Measurements from ENCODE around the gene PRKAG1. TPM values are rescaled to one million over a fixed set of nuclear protein-coding genes. Genes with fewer than 3 reads are reported as not detected.

The PRKAG1 gene
- total and polyA plus RNA-seq, 10 of the 15 experiments (the other 5 are each of a cell fraction or from before 2014, with no cell fraction given), result 44.5 to 91.6 (median 60.9) TPM

DNA sequence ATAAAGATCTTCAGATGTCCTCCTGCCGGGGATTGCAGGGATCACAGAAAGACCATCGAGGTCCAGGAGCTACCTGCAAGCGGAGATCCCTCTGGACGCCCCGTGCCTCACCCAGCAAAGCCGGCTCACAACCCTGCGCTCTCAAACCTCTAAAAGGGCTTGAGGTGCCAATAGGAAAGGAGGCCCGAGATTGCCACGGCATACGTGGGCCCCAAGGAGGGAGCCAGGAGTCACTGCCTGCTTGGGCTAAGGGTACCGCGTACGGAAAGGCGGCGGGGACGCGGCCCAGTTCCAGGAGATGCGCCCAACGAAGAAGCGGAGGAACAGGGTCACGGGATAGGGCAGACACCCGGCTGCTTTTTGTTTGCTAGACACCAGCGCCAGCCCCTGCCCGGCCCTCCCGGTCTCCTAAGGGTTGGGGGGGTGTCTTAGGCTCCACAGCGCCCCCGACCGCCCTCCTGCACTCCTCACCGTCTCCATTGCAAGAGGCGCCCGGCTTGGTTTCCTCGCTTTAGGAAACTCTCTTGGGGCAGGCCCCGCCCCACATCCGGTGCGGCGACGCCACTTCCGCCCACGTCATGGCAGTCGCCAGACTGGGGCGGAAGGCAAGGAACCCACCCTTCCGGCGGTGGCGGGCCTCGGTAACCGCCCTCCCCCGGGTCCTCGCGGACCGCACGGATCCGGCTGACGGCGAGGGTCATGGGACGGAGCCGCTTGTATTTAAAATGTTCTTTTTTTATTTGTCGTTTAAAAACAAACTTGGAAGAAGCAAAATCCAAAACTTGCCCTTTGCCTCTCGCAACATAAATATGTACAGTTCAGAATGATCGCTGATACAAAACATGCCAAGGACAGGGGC, at the start of gene PRKAG1 (continued):
- TF ChIP-seq RB1 (IDR thresholded peaks at IDR 0.05; ENCODE audit: borderline replicate concordance) (peak; percentile 35; the same call in 1 of the 2 replicates), SUPT20H (IDR thresholded peaks at IDR 0.05; ENCODE audit: borderline replicate concordance, control insufficient read depth, low read depth, low read length) (no peak), STAT3 (IDR thresholded peaks at IDR 0.05; ENCODE audit: low read depth, low read length) (no peak), NBN (IDR thresholded peaks at IDR 0.05) (peak; percentile 73; the same call in 1 of the 2 replicates), IRF4 (IDR thresholded peaks at IDR 0.05; ENCODE audit: low read depth, low read length) (no peak), TBL1XR1 (IDR thresholded peaks at IDR 0.05; ENCODE audit: low read depth, low read length) (peak; percentile 63; the same call in 1 of the 2 replicates), HDAC2 (IDR thresholded peaks at IDR 0.05) (0 out of 2 replicates have a peak, but pooled peaks have one; percentile 19)
- TF ChIP-seq, protein P1, sequence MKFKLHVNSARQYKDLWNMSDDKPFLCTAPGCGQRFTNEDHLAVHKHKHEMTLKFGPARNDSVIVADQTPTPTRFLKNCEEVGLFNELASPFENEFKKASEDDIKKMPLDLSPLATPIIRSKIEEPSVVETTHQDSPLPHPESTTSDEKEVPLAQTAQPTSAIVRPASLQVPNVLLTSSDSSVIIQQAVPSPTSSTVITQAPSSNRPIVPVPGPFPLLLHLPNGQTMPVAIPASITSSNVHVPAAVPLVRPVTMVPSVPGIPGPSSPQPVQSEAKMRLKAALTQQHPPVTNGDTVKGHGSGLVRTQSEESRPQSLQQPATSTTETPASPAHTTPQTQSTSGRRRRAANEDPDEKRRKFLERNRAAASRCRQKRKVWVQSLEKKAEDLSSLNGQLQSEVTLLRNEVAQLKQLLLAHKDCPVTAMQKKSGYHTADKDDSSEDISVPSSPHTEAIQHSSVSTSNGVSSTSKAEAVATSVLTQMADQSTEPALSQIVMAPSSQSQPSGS (IDR thresholded peaks at IDR 0.05; ENCODE audit: low read length), result 0 out of 2 replicates have a peak, but pooled peaks have one; percentile 41
- TF ChIP-seq, protein P2, sequence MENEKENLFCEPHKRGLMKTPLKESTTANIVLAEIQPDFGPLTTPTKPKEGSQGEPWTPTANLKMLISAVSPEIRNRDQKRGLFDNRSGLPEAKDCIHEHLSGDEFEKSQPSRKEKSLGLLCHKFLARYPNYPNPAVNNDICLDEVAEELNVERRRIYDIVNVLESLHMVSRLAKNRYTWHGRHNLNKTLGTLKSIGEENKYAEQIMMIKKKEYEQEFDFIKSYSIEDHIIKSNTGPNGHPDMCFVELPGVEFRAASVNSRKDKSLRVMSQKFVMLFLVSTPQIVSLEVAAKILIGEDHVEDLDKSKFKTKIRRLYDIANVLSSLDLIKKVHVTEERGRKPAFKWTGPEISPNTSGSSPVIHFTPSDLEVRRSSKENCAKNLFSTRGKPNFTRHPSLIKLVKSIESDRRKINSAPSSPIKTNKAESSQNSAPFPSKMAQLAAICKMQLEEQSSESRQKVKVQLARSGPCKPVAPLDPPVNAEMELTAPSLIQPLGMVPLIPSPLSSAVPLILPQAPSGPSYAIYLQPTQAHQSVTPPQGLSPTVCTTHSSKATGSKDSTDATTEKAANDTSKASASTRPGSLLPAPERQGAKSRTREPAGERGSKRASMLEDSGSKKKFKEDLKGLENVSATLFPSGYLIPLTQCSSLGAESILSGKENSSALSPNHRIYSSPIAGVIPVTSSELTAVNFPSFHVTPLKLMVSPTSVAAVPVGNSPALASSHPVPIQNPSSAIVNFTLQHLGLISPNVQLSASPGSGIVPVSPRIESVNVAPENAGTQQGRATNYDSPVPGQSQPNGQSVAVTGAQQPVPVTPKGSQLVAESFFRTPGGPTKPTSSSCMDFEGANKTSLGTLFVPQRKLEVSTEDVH (IDR thresholded peaks at IDR 0.05; ENCODE audit: low read depth, partially characterized antibody), result peak; percentile 75
- TF ChIP-seq, protein P3, sequence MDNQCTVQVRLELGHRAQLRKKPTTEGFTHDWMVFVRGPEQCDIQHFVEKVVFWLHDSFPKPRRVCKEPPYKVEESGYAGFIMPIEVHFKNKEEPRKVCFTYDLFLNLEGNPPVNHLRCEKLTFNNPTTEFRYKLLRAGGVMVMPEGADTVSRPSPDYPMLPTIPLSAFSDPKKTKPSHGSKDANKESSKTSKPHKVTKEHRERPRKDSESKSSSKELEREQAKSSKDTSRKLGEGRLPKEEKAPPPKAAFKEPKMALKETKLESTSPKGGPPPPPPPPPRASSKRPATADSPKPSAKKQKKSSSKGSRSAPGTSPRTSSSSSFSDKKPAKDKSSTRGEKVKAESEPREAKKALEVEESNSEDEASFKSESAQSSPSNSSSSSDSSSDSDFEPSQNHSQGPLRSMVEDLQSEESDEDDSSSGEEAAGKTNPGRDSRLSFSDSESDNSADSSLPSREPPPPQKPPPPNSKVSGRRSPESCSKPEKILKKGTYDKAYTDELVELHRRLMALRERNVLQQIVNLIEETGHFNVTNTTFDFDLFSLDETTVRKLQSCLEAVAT (IDR thresholded peaks at IDR 0.05), result peak; percentile 59; the same call in 1 of the 2 replicates
- TF ChIP-seq, protein P4, sequence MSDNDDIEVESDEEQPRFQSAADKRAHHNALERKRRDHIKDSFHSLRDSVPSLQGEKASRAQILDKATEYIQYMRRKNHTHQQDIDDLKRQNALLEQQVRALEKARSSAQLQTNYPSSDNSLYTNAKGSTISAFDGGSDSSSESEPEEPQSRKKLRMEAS (IDR thresholded peaks at IDR 0.05; ENCODE audit: low read depth, low read length), result no peak; the same call in 1 of the 2 replicates
- TF ChIP-seq, protein P5, sequence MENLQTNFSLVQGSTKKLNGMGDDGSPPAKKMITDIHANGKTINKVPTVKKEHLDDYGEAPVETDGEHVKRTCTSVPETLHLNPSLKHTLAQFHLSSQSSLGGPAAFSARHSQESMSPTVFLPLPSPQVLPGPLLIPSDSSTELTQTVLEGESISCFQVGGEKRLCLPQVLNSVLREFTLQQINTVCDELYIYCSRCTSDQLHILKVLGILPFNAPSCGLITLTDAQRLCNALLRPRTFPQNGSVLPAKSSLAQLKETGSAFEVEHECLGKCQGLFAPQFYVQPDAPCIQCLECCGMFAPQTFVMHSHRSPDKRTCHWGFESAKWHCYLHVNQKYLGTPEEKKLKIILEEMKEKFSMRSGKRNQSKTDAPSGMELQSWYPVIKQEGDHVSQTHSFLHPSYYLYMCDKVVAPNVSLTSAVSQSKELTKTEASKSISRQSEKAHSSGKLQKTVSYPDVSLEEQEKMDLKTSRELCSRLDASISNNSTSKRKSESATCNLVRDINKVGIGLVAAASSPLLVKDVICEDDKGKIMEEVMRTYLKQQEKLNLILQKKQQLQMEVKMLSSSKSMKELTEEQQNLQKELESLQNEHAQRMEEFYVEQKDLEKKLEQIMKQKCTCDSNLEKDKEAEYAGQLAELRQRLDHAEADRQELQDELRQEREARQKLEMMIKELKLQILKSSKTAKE (IDR thresholded peaks at IDR 0.05; ENCODE audit: low read depth, poor library complexity, severe bottlenecking), result peak; percentile 25

All from GM12878 (cell line).